Mesenchymal stem cell (in vitro differentiated cells and primary cell): ENCODE data around the gene PARVB.
"Not testable (repeated sequence)": the region's sequence is repeated elsewhere in the genome, so short reads cannot be mapped to it uniquely, and the experiment has no call there.

ENCODE experiments used
- DNase-seq: peaks from one replicate; pipeline ENCODE4 v3.0.0-alpha.2; 2013
- H2AFZ ChIP-seq: one replicate; pipeline ENCODE4 v1.6.1; 2013; ENCODE audit warnings: low read depth, mild to moderate bottlenecking, control low read depth, inconsistent platforms, low read length, moderate library complexity
- H2AK5ac ChIP-seq: 2 replicates; pipeline ENCODE4 v1.6.1; 2013; ENCODE audit warnings: low read length, moderate library complexity, mild to moderate bottlenecking, inconsistent platforms; ENCODE audit not compliant: severe bottlenecking
- H2BK120ac ChIP-seq: one replicate; pipeline ENCODE4 v1.6.1; 2013; ENCODE audit warnings: low read depth, mild to moderate bottlenecking, inconsistent platforms, low read length, moderate library complexity
- H2BK12ac ChIP-seq, 2 experiments: one replicate each; pipeline ENCODE4 v1.6.1; 2013; ENCODE audit warnings: inconsistent platforms in 2 of 2, low read length in 2 of 2, mild to moderate bottlenecking in 2 of 2, moderate library complexity in 2 of 2, control low read depth in 1 of 2
- H2BK15ac ChIP-seq: one replicate; pipeline ENCODE4 v1.6.1; 2013; ENCODE audit warnings: mild to moderate bottlenecking, low read depth, inconsistent platforms; ENCODE audit not compliant: poor library complexity, severe bottlenecking
- H2BK5ac ChIP-seq: 2 replicates; pipeline ENCODE4 v1.6.1; 2013; ENCODE audit warnings: low read depth, mild to moderate bottlenecking, low read length, control low read depth, inconsistent platforms; ENCODE audit not compliant: poor library complexity, severe bottlenecking
- H3K14ac ChIP-seq, 2 experiments: one replicate each; pipeline ENCODE4 v1.6.1; 2013; ENCODE audit warnings: inconsistent platforms in 2 of 2, low read length in 2 of 2, control low read depth in 1 of 2, mild to moderate bottlenecking in 1 of 2, moderate library complexity in 1 of 2
- H3K18ac ChIP-seq, 2 experiments: one replicate each; pipeline ENCODE4 v1.6.1; 2013; ENCODE audit warnings: inconsistent platforms in 2 of 2, low read length in 2 of 2, control low read depth in 1 of 2, low read depth in 1 of 2, mild to moderate bottlenecking in 1 of 2
- H3K23ac ChIP-seq, 2 experiments: one replicate each; pipeline ENCODE4 v1.6.1; 2013; ENCODE audit warnings: inconsistent platforms in 2 of 2, low read length in 2 of 2, mild to moderate bottlenecking in 2 of 2, moderate library complexity in 2 of 2, control low read depth in 1 of 2
- H3K27ac ChIP-seq: 2 replicates; pipeline ENCODE4 v1.5.1; 2013; ENCODE audit warnings: mild to moderate bottlenecking, moderate library complexity, low read length, control low read depth, inconsistent platforms; ENCODE audit not compliant: poor library complexity, severe bottlenecking
- H3K27me3 ChIP-seq, 2 experiments: 2 replicates each; pipeline versions ENCODE4 v1.6.1 to v1.7.0; 2013; ENCODE audit warnings: low read length in 2 of 2, mild to moderate bottlenecking in 2 of 2, moderate library complexity in 2 of 2, control low read depth in 1 of 2, inconsistent platforms in 1 of 2; ENCODE audit not compliant: control insufficient read depth in 1 of 2, insufficient read depth in 1 of 2
- H3K36me3 ChIP-seq, 2 experiments: 2 replicates each; pipeline versions ENCODE4 v1.6.1 to v1.7.0; 2013; ENCODE audit warnings: low read length in 2 of 2, control low read depth in 1 of 2, inconsistent platforms in 1 of 2, low read depth in 1 of 2, mild to moderate bottlenecking in 1 of 2; ENCODE audit not compliant: insufficient read depth in 2 of 2, control insufficient read depth in 1 of 2
- H3K4ac ChIP-seq, 2 experiments: one replicate each; pipeline ENCODE4 v1.6.1; 2013; ENCODE audit warnings: inconsistent platforms in 2 of 2, low read length in 2 of 2, mild to moderate bottlenecking in 2 of 2, moderate library complexity in 2 of 2, control low read depth in 1 of 2, low read depth in 1 of 2
- H3K4me1 ChIP-seq: 2 replicates; pipeline ENCODE4 v1.6.1; 2013; ENCODE audit warnings: low read depth, low read length, control low read depth; ENCODE audit not compliant: control insufficient read depth, insufficient read depth
- H3K4me2 ChIP-seq: 2 replicates; pipeline ENCODE4 v1.6.1; 2013; ENCODE audit warnings: low read length, mild to moderate bottlenecking, inconsistent platforms; ENCODE audit not compliant: poor library complexity, severe bottlenecking
- H3K4me3 ChIP-seq, 2 experiments: 2 replicates each; pipeline versions ENCODE4 v1.5.1 to v1.7.0; 2013; ENCODE audit warnings: low read length in 2 of 2, mild to moderate bottlenecking in 2 of 2, control low read depth in 1 of 2, low read depth in 1 of 2; ENCODE audit not compliant: insufficient read depth in 1 of 2
- H3K79me1 ChIP-seq: replicated peaks from 2 replicates; pipeline ENCODE4 v1.6.1; 2013; ENCODE audit warnings: mild to moderate bottlenecking, control low read depth, low read length, inconsistent platforms; ENCODE audit not compliant: poor library complexity, severe bottlenecking
- H3K9ac ChIP-seq: 2 replicates; pipeline ENCODE4 v1.7.0; 2013; ENCODE audit warnings: mild to moderate bottlenecking, low read length, moderate library complexity
- H3K9me3 ChIP-seq: 2 replicates; pipeline ENCODE4 v1.7.0; 2013; ENCODE audit warnings: mild to moderate bottlenecking, low read length; ENCODE audit not compliant: control insufficient read depth
- H4K8ac ChIP-seq: one replicate; pipeline ENCODE4 v1.6.1; 2013; ENCODE audit warnings: inconsistent platforms, mild to moderate bottlenecking, low read length, moderate library complexity
- H4K91ac ChIP-seq: one replicate; pipeline ENCODE4 v1.6.1; 2013; ENCODE audit warnings: mild to moderate bottlenecking, low read length, inconsistent platforms
- WGBS: methylation state at CpG from one replicate; pipeline ENCODE4 v1.1.7; 2013; ENCODE audit warnings: mixed read lengths; 5-methylcytosine and 5-hydroxymethylcytosine counted together

Gene PARVB

GRCh38 chr22:44055805-44056204 is 31.7 kb downstream of the PARVB start:
- no peak overlapping the region for H3K9ac ChIP-seq
- H3K14ac ChIP-seq: no peak overlapping the region
- H3K36me3 ChIP-seq: no peaks in the 10 kb centered on the region
- no peak overlapping the region for H2AK5ac ChIP-seq
- no peaks in the 10 kb centered on the region for H3K27me3 ChIP-seq
- H4K91ac ChIP-seq: no peak overlapping the region
- no peak overlapping the region for H3K23ac ChIP-seq
- no peak overlapping the region for H2BK12ac ChIP-seq
- no peaks in the 10 kb centered on the region for H3K79me1 ChIP-seq
- H2BK120ac ChIP-seq: no peak overlapping the region
- no peak overlapping the region for H3K4me3 ChIP-seq
- H3K4me2 ChIP-seq: no peak overlapping the region
- 96% methylated on average over 16 of the region's 16 CpGs for WGBS
- H3K4ac ChIP-seq: no peak overlapping the region
- no peak overlapping the region for H3K18ac ChIP-seq
- no peak overlapping the region for H2AFZ ChIP-seq
- H3K27ac ChIP-seq: no peak overlapping the region
- no peaks in the 10 kb centered on the region for H3K4me1 ChIP-seq
- H2BK5ac ChIP-seq: no peak overlapping the region
- no peak for DNase-seq
- peaks cover 4% of the 10 kb centered on the region for H3K9me3 ChIP-seq
- H4K8ac ChIP-seq: no peak overlapping the region
- H2BK15ac ChIP-seq: no peak overlapping the region

GRCh38 chr22:44056649-44057048 is 32.5 kb downstream of the PARVB start:
- H3K27ac ChIP-seq, H2AFZ ChIP-seq, H4K91ac ChIP-seq, H3K79me1 ChIP-seq, H2BK15ac ChIP-seq, H3K23ac ChIP-seq, H2BK120ac ChIP-seq, H2BK12ac ChIP-seq, H4K8ac ChIP-seq, H2AK5ac ChIP-seq, H3K18ac ChIP-seq, H2BK5ac ChIP-seq, H3K4ac ChIP-seq, DNase-seq, H3K4me1 ChIP-seq, H3K4me3 ChIP-seq, H3K36me3 ChIP-seq, H3K4me2 ChIP-seq, H3K9ac ChIP-seq, H3K14ac ChIP-seq, H3K9me3 ChIP-seq, H3K27me3 ChIP-seq: not testable (repeated sequence)
- WGBS: 83% methylated on average over 3 of the region's 4 CpGs

GRCh38 chr22:44057401-44057987 is 33.4 kb downstream of the PARVB start:
- Histone ChIP-seq H2BK5ac (no peak overlapping the region), H2BK15ac (no peak overlapping the region), H3K9me3 (peaks cover 4% of the 10 kb centered on the region), H3K4me1 (no peaks in the 10 kb centered on the region), H3K36me3 (no peaks in the 10 kb centered on the region), H3K14ac (no peak overlapping the region), H4K8ac (no peak overlapping the region), H3K27ac (no peak overlapping the region), H4K91ac (no peak overlapping the region), H2BK12ac (no peak overlapping the region), H3K79me1 (no peaks in the 10 kb centered on the region), H3K18ac (no peak overlapping the region), H2AK5ac (no peak overlapping the region), H2BK120ac (no peak overlapping the region), H3K4me3 (peak overlapping the region in 1 of 2 experiments; percentile 27), H3K4ac (no peak overlapping the region), H3K9ac (peak overlapping the region; percentile 51), H3K23ac (no peak overlapping the region), H3K4me2 (no peak overlapping the region), H3K27me3 (no peaks in the 10 kb centered on the region), H2AFZ (no peak overlapping the region)
- 87% methylated on average over 11 of the region's 11 CpGs for WGBS
- DNase-seq: no peak

GRCh38 chr22:44063462-44064371 is 39.6 kb downstream of the PARVB start:
- Histone ChIP-seq H3K4me1 (peaks cover 2% of the 10 kb centered on the region), H2BK5ac (no peak overlapping the region), H2AFZ (no peak overlapping the region), H2AK5ac (no peak overlapping the region), H3K27ac (no peak overlapping the region), H3K18ac (no peak overlapping the region), H3K79me1 (no peaks in the 10 kb centered on the region), H3K4ac (no peak overlapping the region), H3K36me3 (no peaks in the 10 kb centered on the region), H4K8ac (no peak overlapping the region), H3K4me3 (no peak overlapping the region), H3K27me3 (no peaks in the 10 kb centered on the region), H2BK120ac (no peak overlapping the region), H4K91ac (no peak overlapping the region), H3K9me3 (peaks cover 4% of the 10 kb centered on the region), H3K14ac (no peak overlapping the region), H3K4me2 (no peak overlapping the region), H2BK15ac (no peak overlapping the region), H3K9ac (no peak overlapping the region), H2BK12ac (no peak overlapping the region), H3K23ac (no peak overlapping the region)
- DNase-seq: no peak
- 93% methylated on average over 35 of the region's 35 CpGs for WGBS
